Measurements from ENCODE around the gene KCNN3. TPM values are rescaled to one million over a fixed set of nuclear protein-coding genes. Genes with fewer than 3 reads are reported as not detected.

KCNN3 gene
- total and polyA plus RNA-seq, 10 donors: 0.13 to 15.1 (median 7.4) TPM

DNA sequence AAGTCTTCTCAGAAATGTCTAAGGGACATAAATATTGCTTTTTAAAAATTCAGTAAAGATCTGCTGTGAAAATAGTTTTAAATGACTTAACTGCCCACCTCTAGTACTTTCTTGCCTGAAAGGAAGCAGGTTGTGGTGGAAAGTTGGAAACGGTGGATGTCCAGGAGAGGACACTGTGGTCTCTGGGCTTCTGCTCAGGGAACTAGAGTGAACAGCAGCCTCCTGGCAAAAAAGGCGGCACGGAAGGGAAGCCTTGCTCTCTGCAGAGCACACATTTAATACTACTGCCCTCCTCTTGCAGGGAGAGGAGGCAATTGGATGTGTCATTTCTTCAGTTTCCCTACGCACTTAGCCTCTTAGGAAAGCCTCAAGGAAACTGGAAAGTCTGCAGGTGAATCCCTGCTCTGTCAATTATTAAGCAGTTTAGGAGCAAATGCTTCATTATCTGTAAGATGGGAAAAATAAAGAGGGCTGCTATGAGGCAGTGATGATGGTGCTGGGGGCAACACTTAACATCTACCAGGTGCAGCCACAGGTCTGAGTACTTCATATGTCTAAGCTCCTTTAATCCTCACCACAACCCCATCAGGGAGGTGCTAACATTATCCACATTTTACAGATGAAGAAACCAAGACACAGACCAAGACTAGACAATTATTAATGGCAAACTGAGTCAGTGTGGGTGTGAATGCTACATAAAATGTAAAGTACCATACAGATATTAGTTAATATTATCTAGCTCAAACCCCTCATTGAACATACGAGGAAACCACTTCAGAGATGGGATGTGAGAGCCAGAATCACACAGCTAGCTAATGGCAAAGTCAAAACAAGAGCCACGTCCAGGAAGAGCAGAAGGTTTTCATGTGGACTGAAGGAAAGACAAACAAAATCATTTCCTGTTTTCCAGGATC is 153.2 kb downstream of the KCNN3 start:
- peaks cover 0 to 43% (median 19%) of the 10 kb centered on the region in 6 donors for H3K4me1 ChIP-seq
- no peak for DNase-seq
- H3K9me3 ChIP-seq: no peaks in the 10 kb centered on the region
- 77 to 83% (median 78%) methylated on average over 6 of the region's 6 CpGs for WGBS, 5 donors
- H3K36me3 ChIP-seq: no peaks in the 10 kb centered on the region
- no peaks in the 10 kb centered on the region for H3K27me3 ChIP-seq (replicated peaks in 1 of 7)
- TF ChIP-seq CTCF (IDR thresholded peaks at IDR 0.05 in 8 of 11, conservative IDR thresholded peaks at IDR 0.05 in 3 of 11) (no peak), POLR2A (IDR thresholded peaks at IDR 0.05) (no peak), POLR2AphosphoS5 (IDR thresholded peaks at IDR 0.05) (no peak)
- H3K27ac ChIP-seq: no peak overlapping the region
- intact Hi-C loops (cut with DNase I; ENCODE audit: low total_unique reads): no loop called here
- H3K4me3 ChIP-seq: no peak overlapping the region

DNA sequence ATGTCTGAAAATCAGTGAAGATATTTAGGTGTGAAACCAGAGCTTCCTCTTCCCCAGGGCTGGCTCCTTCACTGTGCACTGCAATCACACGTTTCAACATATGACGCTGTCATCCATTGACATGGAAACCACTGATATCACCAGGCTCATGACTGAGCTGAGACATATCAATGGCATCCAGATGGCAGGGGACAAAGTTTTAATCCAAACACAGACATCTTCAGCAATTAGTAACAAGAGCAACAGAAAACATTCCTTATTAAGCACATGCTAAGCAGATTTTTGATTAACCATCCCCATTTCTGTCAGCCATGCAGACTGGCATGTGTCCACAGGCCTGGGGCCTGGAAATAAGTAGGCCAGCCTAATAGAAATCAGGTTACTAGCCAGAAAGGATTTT is 154.1 kb downstream of the KCNN3 start:
- WGBS, 5 donors: 24 to 53% (median 44%) methylated on average over 2 of the region's 2 CpGs
- H3K27ac ChIP-seq: peak overlapping the region in 1 of 8 donors; percentile 18
- no peaks in the 10 kb centered on the region for H3K27me3 ChIP-seq (replicated peaks in 1 of 7)
- TF ChIP-seq POLR2A (IDR thresholded peaks at IDR 0.05) (no peak), POLR2AphosphoS5 (IDR thresholded peaks at IDR 0.05) (no peak), CTCF (IDR thresholded peaks at IDR 0.05 in 8 of 11, conservative IDR thresholded peaks at IDR 0.05 in 3 of 11) (no peak)
- H3K9me3 ChIP-seq: no peaks in the 10 kb centered on the region
- peaks cover 0 to 35% (median 18%) of the 10 kb centered on the region in 6 donors for H3K4me1 ChIP-seq
- intact Hi-C loops (cut with DNase I; ENCODE audit: low total_unique reads): no loop called here
- H3K4me3 ChIP-seq: no peak overlapping the region
- no peaks in the 10 kb centered on the region for H3K36me3 ChIP-seq
- no peak for DNase-seq

DNA sequence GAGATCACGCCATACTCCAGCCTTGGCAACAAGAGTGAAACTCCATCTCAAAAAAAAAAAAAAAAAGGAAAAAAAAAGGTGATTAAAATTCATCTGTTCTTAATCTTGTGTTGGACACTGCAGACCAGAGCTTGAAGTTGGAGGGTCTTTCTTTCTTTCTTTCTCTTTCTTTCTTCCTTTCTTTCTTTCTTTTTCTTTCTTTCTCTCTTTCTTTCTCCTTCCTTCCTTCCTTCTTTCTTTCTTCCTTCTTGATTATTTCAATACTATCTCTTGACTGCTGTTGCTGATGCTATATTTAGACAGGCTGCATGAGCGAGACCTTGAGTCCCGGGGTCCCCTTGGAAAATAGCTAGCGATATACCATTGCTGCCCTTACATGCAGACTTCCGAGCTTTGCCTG is 154.7 kb downstream of the KCNN3 start:
- H3K27ac ChIP-seq: peak overlapping the region in 1 of 8 donors; percentile 23
- DNase-seq: no peak
- TF ChIP-seq CTCF (IDR thresholded peaks at IDR 0.05 in 8 of 11, conservative IDR thresholded peaks at IDR 0.05 in 3 of 11) (no peak), POLR2AphosphoS5 (IDR thresholded peaks at IDR 0.05) (no peak), POLR2A (IDR thresholded peaks at IDR 0.05) (no peak)
- 65 to 85% (median 82%) methylated on average over 5 of the region's 5 CpGs for WGBS, 5 donors
- no peaks in the 10 kb centered on the region for H3K36me3 ChIP-seq
- intact Hi-C loops (cut with DNase I; ENCODE audit: low total_unique reads): no loop called here
- H3K4me1 ChIP-seq: peaks cover 0 to 29% (median 14%) of the 10 kb centered on the region in 6 donors
- H3K4me3 ChIP-seq: no peak overlapping the region
- H3K27me3 ChIP-seq (replicated peaks in 1 of 7): no peaks in the 10 kb centered on the region
- H3K9me3 ChIP-seq: no peaks in the 10 kb centered on the region

DNA sequence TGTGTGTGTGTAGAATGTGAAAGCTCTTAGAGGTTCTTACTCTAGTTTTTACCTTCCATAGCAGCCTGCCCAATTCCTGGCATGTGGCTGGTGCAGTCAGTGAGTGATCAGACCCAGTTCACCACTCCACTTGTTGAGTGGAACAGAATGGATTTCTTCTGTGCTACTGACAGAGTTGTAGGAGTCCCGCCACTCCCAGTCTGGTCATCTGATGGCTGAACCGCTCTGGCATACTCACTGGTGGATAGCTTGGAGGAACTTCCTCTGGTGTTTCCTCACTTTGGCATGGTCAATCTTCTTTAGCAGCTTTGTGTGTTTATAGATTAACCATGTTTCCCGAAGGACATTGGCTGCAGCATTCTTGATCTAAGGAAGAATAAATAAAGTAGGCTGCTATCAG is 155.4 kb downstream of the KCNN3 start:
- no peak for TF ChIP-seq POLR2A (IDR thresholded peaks at IDR 0.05)
- TF ChIP-seq POLR2AphosphoS5 (IDR thresholded peaks at IDR 0.05): no peak
- no peak for TF ChIP-seq CTCF (IDR thresholded peaks at IDR 0.05 in 8 of 11, conservative IDR thresholded peaks at IDR 0.05 in 3 of 11)
- DNase-seq: no peak
- WGBS, 5 donors: 53 to 76% (median 62%) methylated on average over 3 of the region's 3 CpGs

More for the DNA sequence above, 155.4 kb downstream of the KCNN3 start:
- H3K27ac ChIP-seq: peak overlapping the region in 1 of 8 donors; percentile 23
- no peaks in the 10 kb centered on the region for H3K27me3 ChIP-seq (replicated peaks in 1 of 7)
- H3K36me3 ChIP-seq: no peaks in the 10 kb centered on the region
- H3K4me3 ChIP-seq: no peak overlapping the region
- no peaks in the 10 kb centered on the region for H3K9me3 ChIP-seq
- intact Hi-C loops (cut with DNase I; ENCODE audit: low total_unique reads): no loop called here
- peaks cover 0 to 22% (median 11%) of the 10 kb centered on the region in 6 donors for H3K4me1 ChIP-seq
